Measurements from ENCODE around the gene SPANXB1.
"Not testable (repeated sequence)": the region's sequence is repeated elsewhere in the genome, so short reads cannot be mapped to it uniquely, and the experiment has no call there.

SPANXB1 gene

DNA sequence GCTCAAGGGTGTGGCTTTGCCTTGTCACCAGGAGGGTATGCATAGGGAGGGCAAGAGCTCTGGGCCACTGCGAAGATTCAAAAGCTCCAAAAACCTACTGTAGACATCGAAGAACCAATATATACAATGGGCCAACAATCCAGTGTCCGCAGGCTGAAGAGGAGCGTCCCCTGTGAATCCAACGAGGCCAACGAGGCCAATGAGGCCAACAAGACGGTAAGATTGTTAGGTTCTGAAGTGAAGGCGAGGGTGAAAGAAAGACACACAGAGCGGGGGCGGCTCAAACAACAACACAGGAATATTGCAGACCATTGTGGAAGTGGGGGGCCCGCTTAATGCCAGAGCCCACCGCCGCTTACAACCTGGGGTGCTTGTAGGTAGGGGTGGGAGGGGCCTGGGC is at the start of gene SPANXB1:
Gene SPANXB1, plus strand, starts transcription at position 27 of the 400 bp plus-strand sequence. Its CDS starts 100 bp downstream, at position 127.
- not testable (repeated sequence) for H3K27ac ChIP-seq

DNA sequence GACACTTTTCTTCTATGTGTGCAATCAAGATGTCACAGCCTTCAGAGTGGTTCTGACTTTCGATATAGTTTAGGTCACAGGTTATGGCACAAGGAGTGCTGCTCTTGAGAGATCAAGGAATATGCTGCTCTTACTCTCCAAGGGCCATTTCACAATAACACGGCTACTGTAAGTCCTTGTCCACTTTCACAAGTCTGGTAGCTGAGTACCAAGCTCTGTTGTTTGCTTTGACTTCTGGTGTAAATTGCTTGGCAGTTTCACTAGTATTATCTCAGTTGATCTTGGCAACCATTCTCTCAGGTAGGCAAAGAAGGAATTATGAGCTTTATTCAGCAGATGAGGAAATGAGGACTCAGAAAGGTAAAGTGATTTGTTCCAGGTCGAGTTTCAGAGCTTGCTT is 35.4 kb upstream of the SPANXB1 start:
- TF ChIP-seq, protein P1, sequence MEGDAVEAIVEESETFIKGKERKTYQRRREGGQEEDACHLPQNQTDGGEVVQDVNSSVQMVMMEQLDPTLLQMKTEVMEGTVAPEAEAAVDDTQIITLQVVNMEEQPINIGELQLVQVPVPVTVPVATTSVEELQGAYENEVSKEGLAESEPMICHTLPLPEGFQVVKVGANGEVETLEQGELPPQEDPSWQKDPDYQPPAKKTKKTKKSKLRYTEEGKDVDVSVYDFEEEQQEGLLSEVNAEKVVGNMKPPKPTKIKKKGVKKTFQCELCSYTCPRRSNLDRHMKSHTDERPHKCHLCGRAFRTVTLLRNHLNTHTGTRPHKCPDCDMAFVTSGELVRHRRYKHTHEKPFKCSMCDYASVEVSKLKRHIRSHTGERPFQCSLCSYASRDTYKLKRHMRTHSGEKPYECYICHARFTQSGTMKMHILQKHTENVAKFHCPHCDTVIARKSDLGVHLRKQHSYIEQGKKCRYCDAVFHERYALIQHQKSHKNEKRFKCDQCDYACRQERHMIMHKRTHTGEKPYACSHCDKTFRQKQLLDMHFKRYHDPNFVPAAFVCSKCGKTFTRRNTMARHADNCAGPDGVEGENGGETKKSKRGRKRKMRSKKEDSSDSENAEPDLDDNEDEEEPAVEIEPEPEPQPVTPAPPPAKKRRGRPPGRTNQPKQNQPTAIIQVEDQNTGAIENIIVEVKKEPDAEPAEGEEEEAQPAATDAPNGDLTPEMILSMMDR (conservative IDR thresholded peaks at IDR 0.05) = no peak
- H3K27ac ChIP-seq = no peak overlapping the region

- TF ChIP-seq, protein P1 (conservative IDR thresholded peaks at IDR 0.05) = no peak
- H3K27ac ChIP-seq = no peak overlapping the region
These were observed 31.1 kb upstream of the SPANXB1 start for GRCh38 chrX:140971099-140971795.

DNA sequence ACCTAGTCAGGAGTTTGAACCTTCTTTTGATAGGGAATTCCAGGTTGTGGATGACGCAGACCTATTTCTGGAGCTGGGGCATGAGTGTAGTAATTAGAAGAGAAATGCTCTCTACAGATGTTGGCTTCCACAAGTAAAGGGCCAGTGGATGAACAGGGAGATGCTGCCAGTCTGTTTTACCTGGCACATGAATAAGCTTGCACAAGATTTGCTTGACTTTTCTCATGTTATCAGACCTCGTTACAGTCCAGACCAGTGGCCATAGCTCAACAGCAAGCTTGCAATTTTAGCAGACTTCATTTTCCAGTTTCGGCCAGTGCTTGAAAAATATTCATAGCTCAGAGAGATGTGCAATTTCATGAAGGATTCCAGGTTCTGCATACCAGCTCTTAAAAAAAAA is 26.9 kb upstream of the SPANXB1 start:
- H3K27ac ChIP-seq = no peak overlapping the region
- TF ChIP-seq, protein P1 (conservative IDR thresholded peaks at IDR 0.05) = no peak

DNA sequence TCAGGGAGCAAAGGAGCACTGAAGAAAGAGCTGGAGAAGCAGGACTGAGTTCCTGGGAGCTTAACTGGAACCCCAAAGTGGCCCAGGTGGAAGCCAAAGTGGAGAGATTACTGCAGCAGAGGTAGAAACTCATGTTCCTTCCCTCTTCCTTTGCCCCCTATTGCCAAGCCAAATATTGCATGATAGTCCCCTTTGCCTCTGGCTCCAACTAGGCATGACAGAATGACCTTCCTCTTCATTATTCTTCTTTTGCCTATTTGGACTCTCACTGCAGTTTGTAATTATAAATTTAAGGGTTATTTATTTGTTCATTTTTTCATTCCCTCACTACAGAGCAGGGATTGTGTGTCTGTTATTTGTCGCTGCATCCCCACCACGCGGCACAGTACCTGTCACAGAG is 22.1 kb upstream of the SPANXB1 start:
- TF ChIP-seq, protein P1 (conservative IDR thresholded peaks at IDR 0.05) = no peak
- no peak overlapping the region for H3K27ac ChIP-seq

DNA sequence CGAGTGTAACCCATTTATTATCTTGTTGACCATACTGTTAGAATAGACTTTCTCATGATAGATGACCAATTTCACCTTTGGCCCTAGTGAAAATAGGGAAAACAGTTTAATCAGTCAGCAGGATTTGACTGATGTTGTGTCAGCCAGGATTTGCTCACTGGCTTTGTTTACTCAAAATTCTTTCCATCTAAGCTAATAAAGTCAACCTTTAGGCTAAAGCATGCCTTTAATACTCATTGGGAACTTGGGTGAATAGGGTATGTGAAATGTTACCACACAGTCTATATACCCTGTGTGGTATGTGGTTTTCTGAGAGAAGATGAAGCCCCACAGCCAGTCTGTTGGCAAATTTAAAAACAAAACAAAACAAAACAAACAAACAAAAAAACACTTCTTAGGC is 18.7 kb upstream of the SPANXB1 start:
- TF ChIP-seq, protein P1 (conservative IDR thresholded peaks at IDR 0.05) = no peak
- no peak overlapping the region for H3K27ac ChIP-seq

DNA sequence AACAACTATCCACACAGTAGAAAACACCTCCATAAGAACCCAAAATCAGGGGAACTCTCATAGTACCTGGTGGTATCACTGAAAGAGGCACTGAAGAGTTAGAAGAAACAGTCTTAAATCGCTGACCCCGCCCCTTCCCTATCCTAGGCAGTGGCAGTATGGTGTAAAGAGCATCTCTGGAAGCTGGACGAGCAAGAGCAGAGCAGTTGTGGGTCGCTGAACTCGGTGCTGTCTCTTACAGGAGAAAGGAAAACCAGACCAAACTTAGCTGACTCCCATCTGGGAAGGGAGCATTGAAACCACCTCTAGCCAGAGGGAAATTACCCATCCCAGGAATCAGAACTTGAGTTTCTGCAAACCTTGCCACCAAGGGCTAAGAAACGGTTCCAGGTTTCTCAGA is 2.8 kb downstream of the SPANXB1 start:
- not testable (repeated sequence) for H3K27ac ChIP-seq

- not testable (repeated sequence) for H3K27ac ChIP-seq
These were observed 41.9 kb downstream of the SPANXB1 start for GRCh38 chrX:141044246-141044645.

- not testable (repeated sequence) for H3K27ac ChIP-seq
These were observed 47.5 kb downstream of the SPANXB1 start for GRCh38 chrX:141049878-141050277.

- H3K27ac ChIP-seq = not testable (repeated sequence)
These were observed 49.7 kb downstream of the SPANXB1 start for GRCh38 chrX:141052098-141052497.

All from VCaP (cell line).